ENCODE measurements around the gene TBC1D28.
"Not testable (repeated sequence)": the region's sequence is repeated elsewhere in the genome, so short reads cannot be mapped to it uniquely, and the experiment has no call there.

TBC1D28 gene

DNA sequence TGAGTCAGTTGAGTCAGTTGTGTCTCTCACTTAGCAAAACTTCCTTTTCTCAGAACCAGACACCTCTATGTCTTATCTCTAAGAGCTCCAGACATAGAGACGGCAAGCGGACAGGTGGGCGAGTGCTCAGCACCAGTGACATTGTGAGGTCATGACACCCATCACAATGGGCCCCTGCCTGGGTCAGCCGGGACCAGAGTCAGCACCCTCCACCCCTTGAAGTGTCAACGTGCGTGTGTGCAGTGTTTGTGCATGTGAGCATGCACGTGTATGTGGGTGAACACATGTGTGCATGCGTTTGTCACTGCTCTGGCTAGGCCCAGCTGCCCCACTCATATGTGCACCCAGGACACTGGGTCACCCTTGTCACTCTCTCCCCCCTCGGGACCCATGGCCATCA, at the start of gene TBC1D28:
TBC1D28 (minus strand) TSS at position 101 of the 400 bp plus-strand sequence. CDS start 3,039 bp downstream, outside the sequence.
- not testable (repeated sequence) for DNase-seq

DNA sequence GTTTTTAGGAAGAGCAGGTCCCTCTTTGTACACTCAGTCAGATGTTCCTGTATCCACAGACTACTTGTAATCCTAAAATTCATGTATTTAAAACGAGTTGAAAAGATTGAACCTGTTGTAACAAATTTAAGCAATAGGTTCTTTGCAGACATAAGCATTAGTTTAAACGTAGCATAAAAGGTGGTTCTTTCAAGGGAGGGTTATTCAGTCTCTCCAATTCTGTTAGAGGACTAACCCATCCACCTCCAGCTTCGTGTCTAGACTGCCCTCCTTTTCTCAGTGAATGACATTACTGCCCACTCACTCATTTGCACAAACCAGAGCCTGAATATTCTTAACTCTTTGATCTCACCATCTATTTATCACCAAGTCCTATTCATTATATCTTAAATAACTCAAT, 38.5 kb upstream of the TBC1D28 start:
- not testable (repeated sequence) for DNase-seq

DNA sequence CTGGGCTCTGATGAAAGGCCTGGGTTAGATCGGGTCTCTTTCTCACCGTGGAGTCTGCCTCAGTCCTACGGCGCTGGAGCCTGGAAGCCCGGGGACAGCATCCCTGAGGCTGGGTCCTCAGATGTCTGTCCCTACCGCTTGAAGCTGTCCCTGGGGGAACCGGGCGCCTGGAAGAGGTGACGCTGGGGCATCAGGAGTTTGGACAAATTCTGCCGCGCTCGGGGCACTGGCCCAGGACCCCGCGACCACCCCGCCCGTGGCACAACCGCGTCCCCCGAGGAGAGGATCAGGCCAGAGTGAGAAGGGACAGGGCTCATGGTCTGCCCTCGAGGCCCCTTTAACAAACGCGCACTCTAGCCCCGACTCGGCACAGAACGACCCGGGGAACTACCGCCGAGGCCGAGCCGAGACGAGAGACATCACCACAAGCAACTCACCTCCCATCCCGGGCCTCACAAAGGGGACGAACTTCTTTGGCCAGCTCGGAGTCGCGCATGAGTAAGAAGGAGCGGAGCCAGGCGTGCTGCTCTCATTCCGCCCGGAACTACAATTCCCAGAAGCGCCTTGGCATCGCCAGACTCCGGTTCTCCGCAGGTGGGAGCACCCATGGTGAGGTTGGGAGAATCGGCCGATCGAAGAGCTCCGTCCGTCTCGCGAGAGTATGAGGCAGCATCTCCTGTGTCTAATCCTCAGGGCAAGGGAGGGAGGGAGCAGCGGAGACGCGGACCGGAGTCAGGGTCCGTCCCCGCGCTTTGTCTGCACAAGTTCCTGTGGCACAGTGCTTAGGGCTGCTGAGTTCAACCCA, 37.8 kb upstream of the TBC1D28 start, which contains the start of gene FOXO3B:
FOXO3B (minus strand) TSS at position 548 of the 805 bp plus-strand sequence. CDS start 663 bp downstream, outside the sequence.
- DNase-seq: peak; percentile 99

DNA sequence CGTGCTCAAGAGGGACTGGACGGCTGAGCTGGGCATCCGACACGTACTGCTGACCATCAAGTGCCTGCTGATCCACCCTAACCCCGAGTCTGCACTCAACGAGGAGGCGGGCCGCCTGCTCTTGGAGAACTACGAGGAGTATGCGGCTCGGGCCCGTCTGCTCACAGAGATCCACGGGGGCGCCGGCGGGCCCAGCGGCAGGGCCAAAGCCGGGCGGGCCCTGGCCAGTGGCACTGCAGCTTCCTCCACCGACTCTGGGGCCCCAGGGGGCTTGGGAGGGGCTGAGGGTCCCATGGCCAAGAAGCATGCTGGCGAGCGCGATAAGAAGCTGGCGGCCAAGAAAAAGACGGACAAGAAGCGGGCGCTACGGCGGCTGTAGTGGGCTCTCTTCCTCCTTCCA, 33.2 kb upstream of the TBC1D28 start:
- DNase-seq: not testable (repeated sequence)

DNA sequence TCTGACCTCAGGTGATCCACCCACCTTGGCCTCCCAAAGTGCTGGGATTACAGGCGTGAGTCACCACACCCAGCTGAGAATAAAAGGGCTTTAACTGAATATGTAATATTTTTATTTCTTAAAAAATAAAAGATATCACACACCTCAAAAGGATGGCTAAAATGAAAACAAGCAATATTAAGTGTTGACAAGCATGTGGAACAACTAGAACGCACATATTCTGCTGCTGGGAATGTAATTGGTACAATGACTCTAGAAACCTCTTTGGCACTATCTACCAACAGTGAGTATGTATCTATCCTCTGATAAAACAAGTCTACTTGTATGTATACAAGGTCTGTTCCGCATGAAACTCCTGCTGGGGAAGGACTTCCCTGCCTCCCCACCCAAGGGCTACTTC, 32.7 kb upstream of the TBC1D28 start:
- DNase-seq: not testable (repeated sequence)

DNA sequence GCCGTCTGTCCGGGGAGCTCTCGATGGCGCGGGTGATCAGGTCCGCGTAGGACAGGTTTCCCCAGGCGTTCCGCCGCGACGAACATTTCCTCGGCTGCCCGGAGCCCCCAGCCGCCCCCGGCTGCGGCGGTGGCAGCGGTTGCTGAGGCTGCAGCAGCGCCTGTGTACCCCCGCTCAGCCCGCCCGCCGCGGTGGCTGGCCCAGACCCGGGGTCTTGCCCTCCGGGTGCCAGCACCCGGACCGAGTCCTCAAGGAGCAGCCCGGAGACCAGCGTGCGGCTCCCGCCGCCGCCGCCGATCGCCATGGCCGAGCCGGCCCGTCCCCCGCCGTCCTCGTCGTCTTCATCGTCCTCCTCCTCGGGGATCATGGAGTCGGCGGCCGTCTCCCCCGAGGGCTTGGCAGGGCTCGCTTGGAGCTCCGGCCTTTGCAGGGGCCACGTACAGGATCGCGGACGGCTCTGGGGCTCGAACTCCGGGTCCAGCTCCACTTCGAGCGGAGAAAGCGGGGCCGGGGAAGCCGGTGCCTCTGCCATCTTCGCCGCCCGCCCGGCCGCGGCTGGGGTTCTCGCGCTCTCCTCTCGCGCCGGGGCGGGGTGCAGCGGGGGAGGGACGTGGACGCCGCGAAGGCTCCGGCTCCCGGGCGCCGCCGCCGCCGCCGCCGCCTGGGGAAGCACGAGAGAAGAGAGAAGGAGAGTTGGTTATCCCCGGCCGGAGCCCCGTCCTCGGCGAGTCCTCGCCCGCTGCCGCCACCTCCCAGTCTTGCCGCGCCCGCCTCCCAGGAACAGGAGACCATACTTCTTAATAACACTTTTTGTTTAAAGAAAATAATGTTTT, 28.4 kb upstream of the TBC1D28 start:
- DNase-seq: not testable (repeated sequence)

DNA sequence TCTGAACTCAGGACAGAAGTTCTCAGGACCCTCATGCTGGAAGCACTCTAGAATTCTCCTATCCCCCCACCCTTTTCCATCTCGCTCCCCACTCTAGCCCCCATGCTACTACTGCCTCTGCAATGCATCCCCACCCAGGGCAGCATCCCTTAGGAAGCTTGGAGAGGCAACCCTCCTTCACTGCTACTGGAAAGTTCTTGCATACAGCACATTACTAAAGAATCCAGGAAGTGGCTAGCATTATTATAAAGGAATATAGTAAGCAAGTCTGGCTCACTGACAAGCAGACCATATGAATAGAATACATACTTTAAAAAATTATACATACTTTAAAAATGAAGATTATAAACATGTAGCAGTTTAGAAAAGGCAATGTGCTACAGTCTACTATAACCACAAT, 24.4 kb upstream of the TBC1D28 start:
- not testable (repeated sequence) for DNase-seq

DNA sequence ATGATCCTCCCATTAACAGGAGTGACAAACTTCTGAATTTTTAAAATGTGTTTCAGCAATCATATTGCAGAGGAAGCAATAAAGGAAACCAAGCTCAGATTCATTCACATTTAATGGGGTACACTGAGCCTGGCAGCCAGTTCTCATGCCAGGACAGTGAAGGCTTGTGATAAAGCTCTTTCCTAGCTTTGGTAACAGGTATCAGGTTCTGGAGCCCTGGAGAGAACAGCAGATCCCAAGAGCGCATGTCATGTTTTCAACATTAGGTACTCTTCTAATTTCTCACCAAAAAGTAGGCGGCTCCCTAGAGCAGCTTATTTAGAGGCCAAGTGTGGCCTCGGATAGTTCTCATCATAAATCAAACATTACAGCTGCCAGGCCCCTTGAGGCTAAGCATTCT, 23.3 kb upstream of the TBC1D28 start:
- DNase-seq: not testable (repeated sequence)

DNA sequence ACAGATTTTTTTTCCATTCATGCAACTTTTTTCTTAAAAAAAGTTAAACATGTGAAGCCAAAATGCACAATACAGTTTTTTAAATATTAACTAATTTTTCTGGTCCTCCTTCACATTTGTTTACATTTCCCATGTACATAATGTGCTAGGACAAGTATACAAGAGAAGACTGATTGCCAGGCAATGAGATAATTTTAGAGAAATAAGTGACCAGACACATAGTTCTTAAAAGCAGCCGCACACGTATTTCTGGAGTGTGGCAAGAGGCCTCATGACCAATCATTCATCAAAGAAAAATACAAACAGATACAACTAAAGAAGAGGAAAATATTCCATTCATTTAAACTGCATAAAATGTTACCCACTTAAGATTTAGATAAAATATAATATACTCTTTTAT, 22.1 kb upstream of the TBC1D28 start:
- DNase-seq: not testable (repeated sequence)

DNA sequence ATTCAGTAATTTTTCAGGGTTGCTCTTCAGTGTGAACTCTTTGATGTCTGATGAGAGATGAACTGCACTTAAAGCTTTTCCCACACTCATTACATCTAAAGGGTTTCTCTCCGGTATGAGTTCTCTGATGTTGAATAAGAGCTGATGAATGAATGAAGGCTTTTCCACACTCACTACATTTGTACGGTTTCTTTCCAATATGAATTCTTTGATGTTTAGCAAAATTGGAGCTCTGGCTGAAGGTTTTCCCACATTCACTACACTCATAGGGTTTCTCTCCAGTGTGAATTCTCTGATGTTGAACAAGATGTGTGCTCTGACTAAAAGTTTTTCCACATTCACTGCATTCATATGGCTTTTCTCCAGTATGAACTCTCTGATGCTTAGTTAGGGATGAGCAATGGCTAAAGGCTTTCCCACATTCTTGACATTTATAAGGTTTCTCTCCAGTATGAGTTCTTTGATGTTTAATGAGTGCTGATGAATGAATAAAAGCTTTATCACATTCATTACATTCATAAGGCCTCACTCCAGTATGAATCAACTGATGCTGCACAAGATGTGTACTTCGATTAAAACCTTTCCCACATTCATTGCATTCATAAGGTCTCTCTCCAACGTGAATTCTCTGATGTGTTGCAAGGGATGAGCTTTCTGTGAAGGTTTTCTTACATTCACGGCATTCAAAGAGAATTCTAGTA, 17.9 kb upstream of the TBC1D28 start:
- DNase-seq: not testable (repeated sequence)

DNA sequence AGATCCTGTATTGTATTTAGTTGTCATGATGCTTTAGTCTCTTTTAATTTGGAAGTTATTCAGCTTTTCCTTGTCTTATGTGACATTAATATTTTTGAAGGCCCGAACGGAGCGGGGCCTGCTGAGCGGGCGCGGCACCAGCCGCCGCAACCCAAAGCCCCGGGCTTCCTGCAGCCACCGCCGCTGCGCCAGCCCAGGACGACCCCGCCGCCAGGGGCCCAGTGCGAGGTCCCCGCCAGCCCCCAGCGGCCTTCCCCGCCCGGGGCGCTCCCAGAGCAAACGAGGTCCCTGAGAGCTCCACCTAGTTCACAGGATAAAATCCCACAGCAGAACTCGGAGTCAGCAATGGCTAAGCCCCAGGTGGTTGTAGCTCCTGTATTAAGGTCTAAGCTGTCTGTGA, 5.9 kb upstream of the TBC1D28 start:
- DNase-seq: not testable (repeated sequence)

DNA sequence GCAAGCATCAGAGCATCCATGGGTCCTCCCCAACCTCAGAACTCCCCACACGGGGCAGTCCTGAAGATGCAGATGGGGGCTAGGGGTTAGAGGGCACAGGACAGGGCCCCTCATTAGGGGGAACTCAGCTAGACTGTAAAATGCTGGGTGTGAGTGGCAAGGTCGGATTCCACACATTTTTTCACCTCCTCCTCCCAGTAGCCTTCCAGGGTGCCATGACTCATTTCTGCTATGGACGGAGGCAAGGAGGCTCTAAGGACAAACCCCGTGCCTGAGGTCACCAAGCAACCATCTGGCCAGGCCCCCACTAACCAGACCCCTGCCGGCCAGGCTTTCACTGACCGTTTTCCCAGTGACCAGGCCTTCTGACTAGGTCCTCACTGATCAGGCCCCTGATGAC, 1.1 kb downstream of the TBC1D28 start:
- DNase-seq: not testable (repeated sequence)

DNA sequence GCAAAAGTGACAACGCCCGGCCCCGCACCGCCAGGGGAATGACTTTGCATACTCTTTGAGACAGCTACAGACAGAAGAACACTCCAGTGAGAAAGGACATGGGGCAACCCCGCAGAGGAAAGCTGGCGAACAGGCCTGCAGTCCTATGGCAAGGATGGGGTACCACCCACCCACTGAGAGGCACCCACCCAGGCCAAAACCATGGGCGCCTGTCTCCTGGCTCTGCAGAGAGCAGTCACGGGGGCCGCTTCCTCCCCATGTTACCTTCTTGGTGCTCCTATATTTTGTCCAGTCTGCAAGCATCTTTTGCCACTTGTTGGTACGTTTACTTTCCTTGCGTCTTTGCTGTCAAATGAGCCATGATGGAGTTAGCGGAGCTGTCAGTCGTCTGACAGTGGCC, 5.8 kb downstream of the TBC1D28 start:
- not testable (repeated sequence) for DNase-seq

DNA sequence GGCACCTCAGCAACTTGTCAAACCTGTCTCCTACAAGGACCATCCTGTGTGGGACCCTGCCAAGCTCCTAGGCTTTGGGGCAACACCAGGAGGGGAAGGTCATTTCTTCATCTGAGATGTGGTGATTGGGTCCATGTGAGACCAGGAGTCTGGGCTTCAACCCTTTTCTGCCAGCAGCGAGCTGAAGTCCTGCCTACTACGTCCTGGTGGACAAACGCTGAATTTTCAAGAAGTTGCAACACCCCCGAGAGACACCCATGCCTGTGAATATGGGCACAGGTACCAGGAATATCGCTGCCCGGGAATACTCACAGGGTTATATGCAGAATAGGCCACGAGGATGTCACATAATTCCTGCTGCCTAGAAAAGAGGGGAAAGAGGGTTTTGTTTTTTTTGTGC, 8.0 kb downstream of the TBC1D28 start:
- DNase-seq: not testable (repeated sequence)

DNA sequence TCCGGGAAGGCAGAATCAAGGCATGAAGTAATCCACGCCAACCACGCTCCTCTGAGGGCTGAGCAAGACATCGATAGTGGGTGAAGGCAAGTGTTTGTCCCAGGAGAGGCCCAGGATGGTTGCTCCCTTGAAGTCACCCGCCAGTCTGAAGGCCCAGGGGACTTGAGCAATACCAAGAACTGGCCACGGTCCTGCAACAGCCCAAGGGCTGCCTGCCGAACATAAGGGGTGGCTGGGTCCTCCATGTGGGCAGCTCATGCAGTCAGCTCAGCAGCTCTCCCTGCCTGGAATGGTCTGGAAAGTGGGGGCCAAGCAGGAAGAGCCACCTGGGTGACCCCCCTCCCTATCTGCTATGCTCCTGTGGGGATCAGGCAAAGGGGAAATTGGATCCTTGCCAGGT, 8.4 kb downstream of the TBC1D28 start:
- not testable (repeated sequence) for DNase-seq

DNA sequence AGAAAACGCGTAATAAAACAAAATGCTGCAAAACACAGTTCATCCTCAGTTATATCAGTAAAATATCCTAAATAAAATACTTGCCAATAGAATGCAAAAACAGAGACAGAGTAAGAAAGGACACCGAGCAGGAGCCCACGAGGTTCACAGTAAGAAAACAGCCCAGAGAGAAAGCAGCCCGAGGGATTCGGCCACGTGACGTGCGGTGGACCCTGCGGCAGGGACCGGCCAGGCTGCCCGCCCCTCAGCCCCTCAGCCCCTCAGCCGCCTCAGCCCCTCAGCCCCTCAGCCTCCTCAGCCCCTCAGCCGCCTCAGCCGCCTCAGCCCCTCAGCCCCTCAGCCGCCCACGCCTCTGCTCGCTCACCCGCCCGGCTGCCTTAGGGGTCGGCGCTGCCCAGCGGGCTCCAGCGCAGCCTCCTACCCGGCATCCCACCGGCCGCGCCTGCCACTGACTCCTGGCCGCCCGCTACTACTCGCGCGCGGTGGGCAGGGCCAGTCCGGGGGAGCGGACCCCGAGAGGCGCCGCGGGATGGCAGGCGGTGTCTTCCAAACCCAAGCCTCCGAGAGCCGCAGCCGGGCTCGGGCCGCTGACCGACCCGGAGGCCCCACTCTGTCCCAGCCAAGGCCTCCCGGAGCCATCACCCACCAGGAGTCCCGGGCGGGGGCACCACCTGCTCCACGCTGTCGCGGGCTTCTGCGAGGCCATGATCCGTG, 9.5 kb downstream of the TBC1D28 start:
- DNase-seq: not testable (repeated sequence)

DNA sequence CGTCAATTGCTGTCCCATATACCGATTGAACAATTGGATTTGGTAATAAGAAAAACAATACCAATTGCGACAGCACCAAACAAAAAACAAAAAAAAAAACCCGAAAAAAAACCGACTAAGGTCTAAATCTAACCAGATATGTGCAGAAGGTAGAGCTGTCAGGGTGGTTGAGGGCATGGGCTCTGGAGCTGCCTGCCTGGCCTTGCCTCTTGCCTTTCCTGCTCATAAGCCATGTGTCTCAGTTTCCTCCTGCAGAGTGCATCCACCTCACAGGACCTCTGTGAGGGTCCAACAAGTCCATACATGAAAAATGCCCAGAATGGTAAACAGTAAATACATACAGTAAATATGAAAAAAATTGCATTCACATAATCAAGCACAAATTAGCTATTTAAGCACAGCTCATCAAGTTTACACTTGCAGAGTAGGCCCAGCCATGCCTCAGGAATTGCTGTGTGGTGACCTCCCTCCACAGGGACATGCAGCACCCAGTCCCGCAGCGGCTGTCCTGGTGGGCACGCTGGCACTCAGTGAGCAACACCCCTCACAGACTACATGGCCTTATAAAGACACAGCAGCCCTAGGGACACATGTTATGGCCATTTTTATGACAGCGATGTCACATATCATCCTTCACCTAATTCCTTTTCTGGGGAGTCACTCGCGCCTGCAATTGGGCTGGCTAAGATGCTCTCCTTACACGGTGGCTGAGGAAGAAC, 17.9 kb downstream of the TBC1D28 start:
- no peak for DNase-seq

DNA sequence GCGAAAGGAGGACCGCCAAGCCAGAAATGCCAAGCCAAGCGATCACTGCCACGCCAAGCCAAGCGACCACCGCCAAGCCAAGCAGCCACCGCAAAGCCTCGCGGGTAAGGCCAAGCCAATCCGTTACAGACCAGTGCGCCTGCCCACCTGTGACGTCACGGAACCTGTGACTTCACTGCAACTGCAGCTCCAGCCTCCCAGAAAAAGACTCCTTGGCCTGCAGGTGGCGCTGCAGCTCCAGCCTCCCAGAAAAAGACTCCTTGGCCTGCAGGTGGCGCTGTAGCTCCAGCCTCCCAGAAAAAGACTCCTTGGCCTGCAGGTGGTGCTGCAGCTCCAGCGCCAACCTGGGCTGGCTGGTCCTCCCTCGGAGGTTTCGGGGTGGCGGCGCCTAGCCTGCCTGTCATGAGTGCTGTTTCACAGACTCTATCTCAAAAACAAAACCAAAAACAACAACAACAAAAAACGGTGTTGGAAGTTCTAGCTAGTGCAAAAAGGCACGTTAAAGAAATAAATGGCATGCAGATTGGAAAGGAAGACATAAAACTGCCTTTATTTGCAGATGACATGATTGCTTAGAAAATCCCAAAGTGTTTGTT, 18.6 kb downstream of the TBC1D28 start:
- DNase-seq: peak; percentile 65

DNA sequence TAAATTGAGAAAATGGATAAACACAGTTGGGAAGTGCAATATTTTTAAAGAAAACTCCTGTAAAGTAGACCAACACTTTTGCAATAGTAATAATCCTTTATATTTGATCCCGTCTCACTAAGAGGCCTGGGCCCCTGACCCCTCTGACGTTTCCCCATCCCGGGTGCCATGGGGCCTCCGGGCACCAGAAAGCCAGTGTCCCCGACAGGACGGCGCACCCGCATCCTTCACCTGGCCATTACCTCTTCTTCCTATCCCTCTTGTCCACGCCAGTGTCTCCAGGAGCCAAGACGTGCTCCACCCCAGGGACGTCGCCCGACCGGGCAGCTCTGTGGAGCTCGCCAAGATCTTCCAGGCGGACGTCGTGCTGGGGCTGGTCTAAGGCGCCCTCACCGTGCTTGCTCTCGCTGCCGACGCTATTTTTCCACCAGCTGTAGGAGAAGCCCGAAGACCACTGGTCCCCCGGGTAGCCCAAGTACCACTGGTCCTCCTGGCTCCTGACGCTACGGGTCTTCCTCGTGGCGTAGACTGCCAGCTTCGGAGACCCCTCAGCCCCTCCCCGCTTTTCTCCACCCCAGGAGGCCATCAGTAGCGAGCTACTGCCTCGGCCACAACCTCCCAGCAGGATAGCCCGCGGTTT, 19.2 kb downstream of the TBC1D28 start:
- not testable (repeated sequence) for DNase-seq

DNA sequence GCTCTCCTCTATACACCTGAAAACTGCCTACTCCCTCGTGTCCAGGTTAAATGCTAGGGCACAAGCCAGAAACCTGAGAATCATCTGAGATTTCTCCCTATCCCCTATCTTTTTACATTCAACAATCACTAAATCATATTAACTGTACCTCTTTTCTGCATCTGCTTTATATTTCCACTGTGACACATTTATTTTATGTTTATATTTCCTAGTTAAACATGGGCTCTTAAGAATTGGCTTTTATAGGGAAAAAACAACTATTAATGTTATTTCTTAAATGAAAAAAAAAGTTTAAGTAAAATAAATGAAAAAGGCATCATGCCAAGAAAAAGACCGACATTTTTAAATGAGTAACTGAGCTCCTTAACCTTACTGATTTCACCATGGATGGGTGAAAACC, 26.6 kb downstream of the TBC1D28 start:
- not testable (repeated sequence) for DNase-seq

DNA sequence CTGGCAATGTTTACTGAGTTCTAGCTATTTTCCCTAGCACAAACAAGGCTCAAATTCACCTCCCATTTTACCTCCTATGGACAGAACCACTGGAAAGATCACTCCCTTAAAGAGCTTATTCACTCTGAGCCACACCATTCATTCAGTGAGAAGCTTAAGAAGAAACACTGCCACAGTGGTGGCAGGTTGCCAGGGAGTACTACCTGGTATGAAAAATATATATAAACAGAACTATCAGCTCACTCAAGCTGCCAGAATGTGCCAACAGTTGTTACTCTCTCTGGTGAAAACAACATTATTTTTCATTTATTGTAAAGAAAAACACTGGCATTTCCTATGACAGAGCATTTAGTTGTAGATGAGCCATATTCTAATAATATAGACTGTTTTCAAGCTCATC, 31.2 kb downstream of the TBC1D28 start:
- DNase-seq: peak; percentile 22

Measured in NCI-H82 (cell line).